Thymus (tissue), 14 donors: ENCODE results near the gene ARHGAP19. TPM values are rescaled to one million over a fixed set of nuclear protein-coding genes. Genes with fewer than 3 reads are reported as not detected.

Source experiments
- DNase-seq, 9 donors: peaks; one replicate each; pipeline ENCODE4 v3.0.0-alpha.2; 2013; ENCODE audit warnings: low spot score in 9 of 9, low read depth in 6 of 9, missing footprints in 1 of 9
- H3K27ac ChIP-seq, 2 donors: one replicate each; pipeline ENCODE4 v1.5.1; 2013; ENCODE audit warnings: control low read depth in 1 of 2, low read depth in 1 of 2, low read length in 1 of 2, mild to moderate bottlenecking in 1 of 2, moderate library complexity in 1 of 2
- H3K27me3 ChIP-seq, 2 donors: one replicate each; pipeline ENCODE4 v1.5.1; 2013; ENCODE audit warnings: low read length in 1 of 2; ENCODE audit not compliant: control insufficient read depth in 2 of 2, insufficient read depth in 1 of 2
- H3K36me3 ChIP-seq, 2 donors: one replicate each; pipeline ENCODE4 v1.5.1; 2013; ENCODE audit warnings: low read length in 1 of 2, mild to moderate bottlenecking in 1 of 2, moderate library complexity in 1 of 2; ENCODE audit not compliant: control insufficient read depth in 2 of 2, insufficient read depth in 2 of 2
- H3K4me1 ChIP-seq, 2 donors: one replicate each; pipeline ENCODE4 v1.5.1; 2013; ENCODE audit warnings: low read length in 2 of 2; ENCODE audit not compliant: control insufficient read depth in 2 of 2, insufficient read depth in 2 of 2
- H3K4me3 ChIP-seq, 2 donors: one replicate each; pipeline ENCODE4 v1.5.1; 2013; ENCODE audit warnings: low read length in 2 of 2, control low read depth in 1 of 2, mild to moderate bottlenecking in 1 of 2
- H3K9me3 ChIP-seq, 2 donors: one replicate each; pipeline ENCODE4 v1.5.1; 2013; ENCODE audit warnings: low read length in 1 of 2, mild to moderate bottlenecking in 1 of 2; ENCODE audit not compliant: control insufficient read depth in 2 of 2, insufficient read depth in 1 of 2
- WGBS: extraction: QIAGEN DNeasy Blood & Tissue Kit; methylation state at CpG from one replicate; pipeline ENCODE4 v1.1.7; 2013; 5-methylcytosine and 5-hydroxymethylcytosine counted together
- long read RNA-seq, 10 donors: transcript quantifications; one replicate each; lab custom pipeline, GENCODE V29; 2026
- polyA plus RNA-seq: library from polyadenylated mRNA; stranded (reverse); fragments of 200-250 nt; gene quantifications from one replicate; pipeline ENCODE4 v1.2.3, GENCODE V29; 2013
- total RNA-seq: library from RNA; stranded (reverse); fragments of 120-200 nt; gene quantifications from one replicate; pipeline ENCODE4 v1.2.4, GENCODE V29; 2013
- donor health status: healthy.

The ARHGAP19 gene, protein sequence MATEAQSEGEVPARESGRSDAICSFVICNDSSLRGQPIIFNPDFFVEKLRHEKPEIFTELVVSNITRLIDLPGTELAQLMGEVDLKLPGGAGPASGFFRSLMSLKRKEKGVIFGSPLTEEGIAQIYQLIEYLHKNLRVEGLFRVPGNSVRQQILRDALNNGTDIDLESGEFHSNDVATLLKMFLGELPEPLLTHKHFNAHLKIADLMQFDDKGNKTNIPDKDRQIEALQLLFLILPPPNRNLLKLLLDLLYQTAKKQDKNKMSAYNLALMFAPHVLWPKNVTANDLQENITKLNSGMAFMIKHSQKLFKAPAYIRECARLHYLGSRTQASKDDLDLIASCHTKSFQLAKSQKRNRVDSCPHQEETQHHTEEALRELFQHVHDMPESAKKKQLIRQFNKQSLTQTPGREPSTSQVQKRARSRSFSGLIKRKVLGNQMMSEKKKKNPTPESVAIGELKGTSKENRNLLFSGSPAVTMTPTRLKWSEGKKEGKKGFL
- 18.2 TPM for total RNA-seq
- 5.8 TPM for polyA plus RNA-seq
- long read RNA-seq, donor 1, result 0 reads
- long read RNA-seq, donor 2, result 0 reads
- long read RNA-seq, donor 3, full-length matches to known transcripts, result 3 of 3 reads
- long read RNA-seq, donor 3, partial matches to known transcripts, result 0 of 3 reads
- long read RNA-seq, donor 3, other reads (novel, unspliced or antisense), result 0 of 3 reads
- long read RNA-seq, donor 4, full-length matches to known transcripts, result 2 of 7 reads
- long read RNA-seq, donor 4, partial matches to known transcripts, result 5 of 7 reads
- long read RNA-seq, donor 4, other reads (novel, unspliced or antisense), result 0 of 7 reads
- long read RNA-seq, donor 5, full-length matches to known transcripts, result 6 of 6 reads
- long read RNA-seq, donor 5, partial matches to known transcripts, result 0 of 6 reads
- long read RNA-seq, donor 5, other reads (novel, unspliced or antisense), result 0 of 6 reads
- long read RNA-seq, donor 6, full-length matches to known transcripts, result 7 of 7 reads
- long read RNA-seq, donor 6, partial matches to known transcripts, result 0 of 7 reads
- long read RNA-seq, donor 6, other reads (novel, unspliced or antisense), result 0 of 7 reads
- long read RNA-seq, donor 7, full-length matches to known transcripts, result 11 of 11 reads
- long read RNA-seq, donor 7, partial matches to known transcripts, result 0 of 11 reads
- long read RNA-seq, donor 7, other reads (novel, unspliced or antisense), result 0 of 11 reads
- long read RNA-seq, donor 8, full-length matches to known transcripts, result 3 of 3 reads
- long read RNA-seq, donor 8, partial matches to known transcripts, result 0 of 3 reads
- long read RNA-seq, donor 8, other reads (novel, unspliced or antisense), result 0 of 3 reads
- long read RNA-seq, donor 9, full-length matches to known transcripts, result 6 of 6 reads
- long read RNA-seq, donor 9, partial matches to known transcripts, result 0 of 6 reads
- long read RNA-seq, donor 9, other reads (novel, unspliced or antisense), result 0 of 6 reads
- long read RNA-seq, donor 10, full-length matches to known transcripts, result 3 of 3 reads
- long read RNA-seq, donor 10, partial matches to known transcripts, result 0 of 3 reads
- long read RNA-seq, donor 10, other reads (novel, unspliced or antisense), result 0 of 3 reads

DNA sequence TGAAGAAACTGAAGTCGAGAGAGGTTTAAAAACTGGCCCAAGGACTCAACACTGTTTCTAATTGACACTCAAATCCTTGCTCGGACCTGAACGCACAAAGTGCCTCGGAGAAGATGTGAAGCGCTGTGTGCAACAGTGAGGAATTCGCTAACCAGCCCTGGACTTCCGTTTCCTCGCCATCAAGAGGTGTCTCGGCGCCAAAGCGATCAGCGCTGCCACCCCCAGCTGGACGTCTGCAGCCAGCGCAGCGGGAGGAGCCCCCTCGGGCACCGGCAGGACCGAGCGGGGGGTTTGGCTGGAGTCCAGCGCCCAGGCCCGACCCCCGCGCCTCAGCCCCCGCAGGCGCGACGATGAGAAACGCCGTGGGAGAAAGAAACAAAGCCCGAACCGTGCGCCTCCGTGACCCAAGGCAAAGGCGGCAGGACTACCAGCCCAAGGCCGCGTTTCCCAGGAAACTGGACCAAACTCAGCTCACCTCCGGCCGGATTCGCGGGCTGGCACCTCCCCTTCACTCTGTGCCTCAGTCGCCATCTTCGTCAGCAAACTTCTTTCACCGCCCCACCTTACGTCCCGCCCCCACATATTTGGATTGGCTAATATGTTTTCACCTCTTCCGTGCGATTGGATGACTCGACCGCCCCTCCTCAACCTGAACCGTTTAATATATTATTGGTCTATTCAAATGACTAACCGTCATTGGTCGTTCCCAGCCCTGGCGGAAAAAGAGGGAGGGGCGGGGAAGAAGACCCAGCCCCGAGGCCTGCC, at the start of gene ARHGAP19:
ARHGAP19 (minus strand) TSS at position 541 of the 765 bp plus-strand sequence; CDS start at position 531, 10 bp downstream.
- peak; percentile 90 to 98 (median 95) for DNase-seq
- Histone ChIP-seq H3K27ac (peak within 1 kb of the TSS; percentile 87 to 89), H3K36me3 (peaks cover 2 to 8% of the 10 kb centered on the region in 2 donors), H3K4me3 (peak within 1 kb of the TSS; percentile 65 to 86), H3K4me1 (peaks cover 6 to 7% of the 10 kb centered on the region in 2 donors), H3K9me3 (no peaks in the 10 kb centered on the region), H3K27me3 (no peaks in the 10 kb centered on the region)
- WGBS, result under 1% methylated on average over 55 of the region's 55 CpGs

GRCh38 chr10:97341416-97341815, 49.0 kb upstream of the ARHGAP19 start:
- 97% methylated on average over 2 of the region's 2 CpGs for WGBS
- DNase-seq, result no peak
- Histone ChIP-seq H3K4me3 (no peak overlapping the region), H3K36me3 (no peaks in the 10 kb centered on the region), H3K4me1 (peaks cover 0 to 6% of the 10 kb centered on the region in 2 donors), H3K27me3 (peaks cover 0 to 8% of the 10 kb centered on the region in 2 donors), H3K27ac (no peak overlapping the region), H3K9me3 (no peaks in the 10 kb centered on the region)

DNA sequence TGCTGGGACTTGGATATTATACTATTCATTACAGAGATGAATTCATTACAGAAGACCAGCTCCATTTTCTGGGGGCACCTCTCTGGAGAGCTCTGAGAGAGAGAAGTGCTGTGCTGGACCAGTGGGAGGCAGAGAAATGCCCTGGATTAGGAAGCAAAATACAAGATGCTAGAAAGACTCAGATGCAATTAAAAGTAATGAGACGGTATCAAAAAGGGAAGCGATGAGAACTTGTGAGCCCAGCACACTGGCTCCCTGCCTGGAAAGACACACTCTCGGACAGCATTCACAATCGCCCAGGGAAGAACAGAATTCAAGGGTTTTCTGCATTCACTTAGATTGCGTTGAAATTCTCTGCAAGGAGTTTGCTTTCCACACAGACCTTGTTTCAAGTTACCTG, 45.6 kb upstream of the ARHGAP19 start:
- Histone ChIP-seq H3K4me1 (peaks cover 3 to 17% of the 10 kb centered on the region in 2 donors), H3K27ac (no peak overlapping the region), H3K9me3 (no peaks in the 10 kb centered on the region), H3K36me3 (no peaks in the 10 kb centered on the region), H3K27me3 (peaks cover 0 to 14% of the 10 kb centered on the region in 2 donors), H3K4me3 (no peak overlapping the region)
- DNase-seq, result no peak
- 89% methylated on average over 5 of the region's 5 CpGs for WGBS

GRCh38 chr10:97336942-97337831, 44.8 kb upstream of the ARHGAP19 start:
- 92% methylated on average over 11 of the region's 11 CpGs for WGBS
- H3K4me1 ChIP-seq, result peaks cover 12 to 25% of the 10 kb centered on the region in 2 donors
- H3K9me3 ChIP-seq, result no peaks in the 10 kb centered on the region
- no peak overlapping the region for H3K27ac ChIP-seq
- H3K4me3 ChIP-seq, result no peak overlapping the region
- DNase-seq, result no peak
- no peaks in the 10 kb centered on the region for H3K36me3 ChIP-seq
- H3K27me3 ChIP-seq, result peaks cover 0 to 14% of the 10 kb centered on the region in 2 donors

GRCh38 chr10:97336446-97336845, 44.0 kb upstream of the ARHGAP19 start:
- Histone ChIP-seq H3K27me3 (peaks cover 0 to 14% of the 10 kb centered on the region in 2 donors), H3K27ac (no peak overlapping the region), H3K36me3 (peaks cover 0 to under 1% of the 10 kb centered on the region in 2 donors), H3K4me1 (peaks cover 16 to 33% of the 10 kb centered on the region in 2 donors), H3K9me3 (no peaks in the 10 kb centered on the region), H3K4me3 (no peak overlapping the region)
- no peak for DNase-seq
- 90% methylated on average over 5 of the region's 5 CpGs for WGBS

- 90% methylated on average over 5 of the region's 5 CpGs for WGBS
- no peak overlapping the region for H3K27ac ChIP-seq
Measured at GRCh38 chr10:97336006-97336405, 43.6 kb upstream of the ARHGAP19 start.

DNA sequence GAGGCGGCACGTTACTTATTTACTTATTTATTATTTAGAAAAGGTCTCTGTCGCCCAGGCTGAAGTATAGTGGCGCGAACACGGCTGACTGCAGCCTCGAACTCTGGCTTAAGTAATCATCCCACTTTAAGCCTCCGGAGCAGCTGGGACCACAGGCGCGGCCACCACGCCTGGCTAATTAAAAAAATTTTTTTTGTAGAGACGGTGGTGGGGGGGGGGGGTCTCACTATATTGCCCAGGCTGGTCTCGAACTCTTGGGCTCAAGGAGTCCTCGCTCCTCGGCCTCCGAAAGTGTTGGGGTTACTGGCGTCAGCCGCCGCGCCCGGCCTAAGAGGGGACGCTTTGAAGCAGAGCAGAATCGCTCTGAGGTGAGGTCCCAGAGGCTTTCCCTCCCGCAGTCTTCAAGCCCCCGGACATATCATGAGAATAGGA, 42.8 kb upstream of the ARHGAP19 start:
- DNase-seq, result no peak
- Histone ChIP-seq H3K27ac (no peak overlapping the region), H3K4me1 (peaks cover 20 to 35% of the 10 kb centered on the region in 2 donors)

More at GRCh38 chr10:97336006-97336405, 43.6 kb upstream of the ARHGAP19 start:
- peaks cover 0 to 3% of the 10 kb centered on the region in 2 donors for H3K36me3 ChIP-seq
- H3K9me3 ChIP-seq, result no peaks in the 10 kb centered on the region
- no peak overlapping the region for H3K4me3 ChIP-seq
- no peak for DNase-seq
- peaks cover 20 to 35% of the 10 kb centered on the region in 2 donors for H3K4me1 ChIP-seq
- H3K27me3 ChIP-seq, result peaks cover 0 to 14% of the 10 kb centered on the region in 2 donors

More for the DNA sequence above, 42.8 kb upstream of the ARHGAP19 start:
- H3K9me3 ChIP-seq, result no peaks in the 10 kb centered on the region
- H3K36me3 ChIP-seq, result peaks cover 0 to 5% of the 10 kb centered on the region in 2 donors
- WGBS, result 10% methylated on average over 25 of the region's 25 CpGs
- peak overlapping the region; percentile 60 to 85 for H3K4me3 ChIP-seq
- peaks cover 0 to 14% of the 10 kb centered on the region in 2 donors for H3K27me3 ChIP-seq
